Fibroblast of lung (primary cell): Measurements from ENCODE around the gene TAS1R2.

Experiments used
- CTCF ChIP-seq, 2 donors: IDR thresholded peaks in 1 of 2; conservative IDR thresholded peaks in 1 of 2; 1 replicate in 1 of 2; 2 replicates in 1 of 2; pipeline ENCODE4 v1.5.1; 2011 to 2012; ENCODE audit warnings: low read length in 2 of 2, control low read depth in 1 of 2, inconsistent platforms in 1 of 2, low read depth in 1 of 2, mild to moderate bottlenecking in 1 of 2
- EZH2 ChIP-seq: IDR thresholded peaks from 2 replicates; pipeline ENCODE4 v1.5.1; 2012; ENCODE audit warnings: low read length, control low read depth, mild to moderate bottlenecking; ENCODE audit errors: missing control alignments

- no peak for TF ChIP-seq CTCF (conservative IDR thresholded peaks at IDR 0.05 in 1 of 2, IDR thresholded peaks at IDR 0.05 in 1 of 2; ENCODE audit: low read depth in 1 of 2, low read length in 2 of 2)
- no peak for TF ChIP-seq EZH2
Observed at GRCh38 chr1:18812453-18812939, 47.0 kb downstream of the TAS1R2 start.
